DND-41 (cell line): Measurements from ENCODE around the gene DNM2.
"Not testable (repeated sequence)": the region's sequence is repeated elsewhere in the genome, so short reads cannot be mapped to it uniquely, and the experiment has no call there.

Experiments
- ATAC-seq: fragments of 200-7000 bp; cut with Tn5 transposase; 3 replicates; pipeline ENCODE4 v1.9.1; 2021; ENCODE audit warnings: low read depth; ENCODE audit not compliant: insufficient read depth
- DNase-seq: peaks from one replicate; pipeline ENCODE4 v3.0.0-alpha.2; 2020
- H2AFZ ChIP-seq: 2 replicates; pipeline ENCODE4 v1.6.0; 2012; ENCODE audit warnings: low read depth, low read length
- H3K27ac ChIP-seq: 2 replicates; pipeline ENCODE4 v1.5.1; 2012; ENCODE audit warnings: low read length, inconsistent platforms
- H3K27me3 ChIP-seq: fragments of 200-600 bp; sonication (generic); 2 replicates; pipeline ENCODE4 v1.6.0; 2012; ENCODE audit warnings: low read length, mild to moderate bottlenecking, inconsistent platforms; ENCODE audit not compliant: insufficient read depth, poor library complexity
- H3K36me3 ChIP-seq: 2 replicates; pipeline ENCODE4 v1.5.1; 2012; ENCODE audit warnings: low read length, inconsistent platforms; ENCODE audit not compliant: insufficient read depth
- H3K4me1 ChIP-seq: 2 replicates; pipeline ENCODE4 v1.5.1; 2012; ENCODE audit warnings: mild to moderate bottlenecking, low read length; ENCODE audit not compliant: insufficient read depth
- H3K4me2 ChIP-seq: 2 replicates; pipeline ENCODE4 v1.6.0; 2012; ENCODE audit warnings: mild to moderate bottlenecking, moderate library complexity, low read length, inconsistent platforms; ENCODE audit not compliant: insufficient read depth
- H3K4me3 ChIP-seq, 2 experiments: fragments of 200-600 bp in 1 of 2; shearing (Covaris generic) in 1 of 2; 2 replicates each; pipeline ENCODE4 v1.5.1; 2012 to 2016; ENCODE audit warnings: inconsistent platforms in 2 of 2, low read length in 2 of 2, mild to moderate bottlenecking in 2 of 2, low read depth in 1 of 2, moderate library complexity in 1 of 2
- H3K79me2 ChIP-seq: 2 replicates; pipeline ENCODE4 v1.6.0; 2012; ENCODE audit warnings: low read length, inconsistent platforms; ENCODE audit not compliant: insufficient read depth
- H3K9ac ChIP-seq: 2 replicates; pipeline ENCODE4 v1.6.0; 2012; ENCODE audit warnings: low read depth, mild to moderate bottlenecking, inconsistent platforms, low read length, moderate library complexity
- H3K9me3 ChIP-seq: 2 replicates; pipeline ENCODE4 v1.5.1; 2012; ENCODE audit warnings: low read length, moderate library complexity, mild to moderate bottlenecking, inconsistent platforms; ENCODE audit not compliant: insufficient read depth, severe bottlenecking
- H4K20me1 ChIP-seq: 2 replicates; pipeline ENCODE4 v1.6.0; 2012; ENCODE audit warnings: low read length; ENCODE audit not compliant: insufficient read depth
- CTCF ChIP-seq: IDR thresholded peaks from 2 replicates; pipeline ENCODE4 v1.5.1; 2012; ENCODE audit warnings: borderline replicate concordance, low read length, moderate library complexity, mild to moderate bottlenecking; ENCODE audit not compliant: poor library complexity, severe bottlenecking; ENCODE audit errors: extremely low read depth
- EZH2 ChIP-seq: IDR thresholded peaks from 3 replicates; pipeline ENCODE4 v1.6.1; 2012; ENCODE audit warnings: borderline replicate concordance, low read depth, mild to moderate bottlenecking, moderate library complexity, low read length, inconsistent platforms; ENCODE audit not compliant: severe bottlenecking

DNM2 gene

GRCh38 chr19:10852941-10853340 lies 135.1 kb downstream of the DNM2 start:
- no peak for ATAC-seq
- Histone ChIP-seq H3K4me1 (no peaks in the 10 kb centered on the region), H3K4me2 (no peak overlapping the region), H3K79me2 (no peaks in the 10 kb centered on the region), H4K20me1 (no peaks in the 10 kb centered on the region), H3K9me3 (no peaks in the 10 kb centered on the region), H3K36me3 (no peaks in the 10 kb centered on the region), H2AFZ (no peak overlapping the region), H3K9ac (no peak overlapping the region), H3K27me3 (no peaks in the 10 kb centered on the region), H3K4me3 (no peak overlapping the region), H3K27ac (no peak overlapping the region)
- no peak for TF ChIP-seq EZH2
- no peak for TF ChIP-seq CTCF
- no peak for DNase-seq

GRCh38 chr19:10854350-10855089 lies 136.6 kb downstream of the DNM2 start:
- Histone ChIP-seq H3K9ac (no peak overlapping the region), H3K36me3 (no peaks in the 10 kb centered on the region), H3K4me2 (no peak overlapping the region), H3K4me3 (no peak overlapping the region), H3K79me2 (no peaks in the 10 kb centered on the region), H4K20me1 (no peaks in the 10 kb centered on the region), H3K27ac (no peak overlapping the region), H3K4me1 (no peaks in the 10 kb centered on the region), H3K27me3 (no peaks in the 10 kb centered on the region), H2AFZ (no peak overlapping the region), H3K9me3 (no peaks in the 10 kb centered on the region)
- DNase-seq = no peak
- no peak for TF ChIP-seq CTCF
- no peak for TF ChIP-seq EZH2
- no peak for ATAC-seq

GRCh38 chr19:10855879-10856522 lies 138.1 kb downstream of the DNM2 start:
- H2AFZ ChIP-seq = no peak overlapping the region
- TF ChIP-seq CTCF (peak; percentile 70), EZH2 (no peak)
- no peak overlapping the region for H3K4me2 ChIP-seq
- H3K27me3 ChIP-seq = no peaks in the 10 kb centered on the region
- H3K4me3 ChIP-seq = no peak overlapping the region
- no peaks in the 10 kb centered on the region for H3K79me2 ChIP-seq
- H3K9me3 ChIP-seq = no peaks in the 10 kb centered on the region
- peak; percentile 65; the same call in 2 of the 3 replicates for ATAC-seq
- no peaks in the 10 kb centered on the region for H4K20me1 ChIP-seq
- no peaks in the 10 kb centered on the region for H3K36me3 ChIP-seq
- peak; percentile 55 for DNase-seq
- no peak overlapping the region for H3K27ac ChIP-seq
- H3K9ac ChIP-seq = no peak overlapping the region
- no peaks in the 10 kb centered on the region for H3K4me1 ChIP-seq

DNA sequence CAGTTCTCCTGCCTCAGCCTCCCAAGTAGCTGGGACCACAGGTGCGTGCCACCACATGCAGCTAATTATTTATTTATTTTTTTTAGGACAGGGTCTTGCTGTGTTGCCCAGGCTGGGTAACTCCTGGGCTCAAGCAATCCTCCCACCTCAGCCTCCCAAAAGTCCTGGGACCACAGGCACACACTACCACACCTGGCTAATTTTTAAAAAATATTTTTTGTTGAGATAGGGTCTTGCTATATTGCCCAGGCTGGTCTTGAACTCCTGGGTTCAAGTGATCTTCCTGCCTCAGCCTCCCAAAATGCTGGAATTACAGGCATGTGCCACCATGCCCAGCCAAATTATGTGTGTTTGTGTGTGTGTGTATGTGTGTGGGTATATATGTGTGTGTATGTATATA lies 139.0 kb downstream of the DNM2 start:
- not testable (repeated sequence) for H3K79me2 ChIP-seq, H3K4me2 ChIP-seq, H3K27ac ChIP-seq, H2AFZ ChIP-seq, H3K36me3 ChIP-seq, H3K4me1 ChIP-seq, H3K4me3 ChIP-seq, H3K27me3 ChIP-seq, H3K9me3 ChIP-seq, DNase-seq, H3K9ac ChIP-seq, ATAC-seq, H4K20me1 ChIP-seq
